Astrocyte (in vitro differentiated cells and primary cell): ENCODE results near the gene POU2F3. TPM values are rescaled to one million over a fixed set of nuclear protein-coding genes. Genes with fewer than 3 reads are reported as not detected.

Source experiments
- DNase-seq: peaks from one replicate; pipeline ENCODE4 v3.0.0-alpha.2; 2010; ENCODE audit warnings: low read depth
- FAIRE-seq: peaks from 2 replicates; lab custom pipeline; 2011; peaks lifted over from hg19 to GRCh38; lab: Jason Lieb, UNC
- H2AFZ ChIP-seq: 2 replicates; pipeline ENCODE4 v1.6.0; 2012; ENCODE audit warnings: low read depth, low read length, inconsistent platforms
- H3K27ac ChIP-seq: 2 replicates; pipeline ENCODE4 v1.5.1; 2011; ENCODE audit warnings: low read depth, low read length, inconsistent platforms
- H3K27me3 ChIP-seq: 2 replicates; pipeline ENCODE4 v1.6.0; 2011; ENCODE audit warnings: low read length, inconsistent platforms; ENCODE audit not compliant: insufficient read depth
- H3K36me3 ChIP-seq: 2 replicates; pipeline ENCODE4 v1.5.1; 2011; ENCODE audit warnings: low read length, inconsistent platforms; ENCODE audit not compliant: insufficient read depth
- H3K4me1 ChIP-seq: 2 replicates; pipeline ENCODE4 v1.5.1; 2011; ENCODE audit warnings: low read length, inconsistent platforms; ENCODE audit not compliant: insufficient read depth
- H3K4me2 ChIP-seq: 2 replicates; pipeline ENCODE4 v1.6.0; 2012; ENCODE audit warnings: low read length, inconsistent platforms
- H3K4me3 ChIP-seq: 2 replicates; pipeline ENCODE4 v1.5.1; 2011; ENCODE audit warnings: low read depth, mild to moderate bottlenecking, low read length, inconsistent platforms; ENCODE audit not compliant: insufficient read depth
- H3K79me2 ChIP-seq: 2 replicates; pipeline ENCODE4 v1.6.0; 2012; ENCODE audit warnings: mild to moderate bottlenecking, low read length, inconsistent platforms; ENCODE audit not compliant: insufficient read depth
- H3K9ac ChIP-seq: 2 replicates; pipeline ENCODE4 v1.6.0; 2012; ENCODE audit warnings: mild to moderate bottlenecking, low read length, inconsistent platforms
- H3K9me3 ChIP-seq: 2 replicates; pipeline ENCODE4 v1.5.1; 2012; ENCODE audit warnings: low read depth, mild to moderate bottlenecking, low read length, inconsistent platforms; ENCODE audit not compliant: insufficient read depth
- H4K20me1 ChIP-seq: 2 replicates; pipeline ENCODE4 v1.6.0; 2012; ENCODE audit warnings: low read length, inconsistent platforms; ENCODE audit not compliant: insufficient read depth
- H3K27ac Mint-ChIP-seq: one replicate; pipeline ENCODE4 v1.8.0; 2021; ENCODE audit warnings: mild to moderate bottlenecking, mixed read lengths; ENCODE audit not compliant: unreplicated experiment
- H3K27me3 Mint-ChIP-seq: one replicate; pipeline ENCODE4 v1.8.0; 2021; ENCODE audit warnings: low read depth, mixed read lengths; ENCODE audit not compliant: unreplicated experiment
- H3K36me3 Mint-ChIP-seq: one replicate; pipeline ENCODE4 v1.8.0; 2021; ENCODE audit warnings: low read depth, mixed read lengths; ENCODE audit not compliant: unreplicated experiment
- H3K4me1 Mint-ChIP-seq: one replicate; pipeline ENCODE4 v1.8.0; 2021; ENCODE audit warnings: low read depth, mixed read lengths; ENCODE audit not compliant: unreplicated experiment
- H3K4me3 Mint-ChIP-seq: one replicate; pipeline ENCODE4 v1.8.0; 2021; ENCODE audit warnings: mild to moderate bottlenecking, moderate library complexity, mixed read lengths; ENCODE audit not compliant: unreplicated experiment
- H3K9me3 Mint-ChIP-seq: one replicate; pipeline ENCODE4 v1.8.0; 2021; ENCODE audit warnings: mild to moderate bottlenecking, mixed read lengths; ENCODE audit not compliant: unreplicated experiment
- EZH2 ChIP-seq: IDR thresholded peaks from 2 replicates; pipeline ENCODE4 v1.6.1; 2012; ENCODE audit warnings: mild to moderate bottlenecking, low read length, inconsistent platforms; ENCODE audit not compliant: insufficient read depth
- total RNA-seq: library from RNA; stranded (reverse); gene quantifications from 2 replicates; pipeline ENCODE4 v1.2.1, GENCODE V29; 2021
- TF ChIP-seq, protein P1 (sequence below): IDR thresholded peaks from 2 replicates; pipeline ENCODE4 v1.5.1; 2011; ENCODE audit warnings: low read depth, mild to moderate bottlenecking, inconsistent platforms, low read length, moderate library complexity; ENCODE audit not compliant: insufficient read depth

The POU2F3 gene
- total RNA-seq, 1 donor from 2014 or later = 0.20 TPM

- peaks cover 67% of the 10 kb centered on the region for H3K27me3 Mint-ChIP-seq
- H3K4me3 Mint-ChIP-seq = no peak overlapping the region
- peak overlapping the region; percentile 41 for H3K27ac Mint-ChIP-seq
- H3K9me3 Mint-ChIP-seq = peaks cover 1% of the 10 kb centered on the region
- Histone ChIP-seq H3K9ac (no peak overlapping the region), H3K9me3 (no peaks in the 10 kb centered on the region), H3K4me1 (peaks cover 11% of the 10 kb centered on the region), H2AFZ (no peak overlapping the region), H3K79me2 (no peaks in the 10 kb centered on the region), H3K4me2 (no peak overlapping the region), H4K20me1 (no peaks in the 10 kb centered on the region), H3K27ac (no peak overlapping the region), H3K4me3 (no peak overlapping the region), H3K36me3 (no peaks in the 10 kb centered on the region), H3K27me3 (peaks cover 31% of the 10 kb centered on the region)
- peaks cover 2% of the 10 kb centered on the region for H3K36me3 Mint-ChIP-seq
- DNase-seq (peak; percentile 37), FAIRE-seq (no peak)
- peaks cover 18% of the 10 kb centered on the region for H3K4me1 Mint-ChIP-seq
- TF ChIP-seq, protein P1, sequence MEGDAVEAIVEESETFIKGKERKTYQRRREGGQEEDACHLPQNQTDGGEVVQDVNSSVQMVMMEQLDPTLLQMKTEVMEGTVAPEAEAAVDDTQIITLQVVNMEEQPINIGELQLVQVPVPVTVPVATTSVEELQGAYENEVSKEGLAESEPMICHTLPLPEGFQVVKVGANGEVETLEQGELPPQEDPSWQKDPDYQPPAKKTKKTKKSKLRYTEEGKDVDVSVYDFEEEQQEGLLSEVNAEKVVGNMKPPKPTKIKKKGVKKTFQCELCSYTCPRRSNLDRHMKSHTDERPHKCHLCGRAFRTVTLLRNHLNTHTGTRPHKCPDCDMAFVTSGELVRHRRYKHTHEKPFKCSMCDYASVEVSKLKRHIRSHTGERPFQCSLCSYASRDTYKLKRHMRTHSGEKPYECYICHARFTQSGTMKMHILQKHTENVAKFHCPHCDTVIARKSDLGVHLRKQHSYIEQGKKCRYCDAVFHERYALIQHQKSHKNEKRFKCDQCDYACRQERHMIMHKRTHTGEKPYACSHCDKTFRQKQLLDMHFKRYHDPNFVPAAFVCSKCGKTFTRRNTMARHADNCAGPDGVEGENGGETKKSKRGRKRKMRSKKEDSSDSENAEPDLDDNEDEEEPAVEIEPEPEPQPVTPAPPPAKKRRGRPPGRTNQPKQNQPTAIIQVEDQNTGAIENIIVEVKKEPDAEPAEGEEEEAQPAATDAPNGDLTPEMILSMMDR = no peak
- TF ChIP-seq EZH2 = no peak
These were observed 4.8 kb downstream of the POU2F3 start for GRCh38 chr11:120244476-120245365.

GRCh38 chr11:120245434-120245833 is 5.5 kb downstream of the POU2F3 start:
- H3K27me3 ChIP-seq = peaks cover 28% of the 10 kb centered on the region
- Mint-ChIP-seq H3K36me3 (peaks cover 2% of the 10 kb centered on the region), H3K9me3 (peaks cover 1% of the 10 kb centered on the region), H3K27ac (peak overlapping the region; percentile 41), H3K4me1 (peaks cover 18% of the 10 kb centered on the region), H3K4me3 (no peak overlapping the region), H3K27me3 (peaks cover 64% of the 10 kb centered on the region)
- no peaks in the 10 kb centered on the region for H3K79me2 ChIP-seq
- TF ChIP-seq, protein P1 = no peak
- no peak for TF ChIP-seq EZH2
- no peak overlapping the region for H3K9ac ChIP-seq
- H3K4me2 ChIP-seq = no peak overlapping the region
- H3K4me1 ChIP-seq = peaks cover 11% of the 10 kb centered on the region
- H3K27ac ChIP-seq = no peak overlapping the region
- no peaks in the 10 kb centered on the region for H3K9me3 ChIP-seq
- H3K4me3 ChIP-seq = no peak overlapping the region
- H4K20me1 ChIP-seq = no peaks in the 10 kb centered on the region
- FAIRE-seq (no peak), DNase-seq (no peak)
- H2AFZ ChIP-seq = no peak overlapping the region
- no peaks in the 10 kb centered on the region for H3K36me3 ChIP-seq
